Measurements from ENCODE around the gene ZNF12.
"Not testable (repeated sequence)": the region's sequence is repeated elsewhere in the genome, so short reads cannot be mapped to it uniquely, and the experiment has no call there.

ZNF12 gene

GRCh38 chr7:6691609-6692106 is 15.1 kb downstream of the ZNF12 start:
- no peak for DNase-seq (ENCODE audit: low spot score)

GRCh38 chr7:6691103-6691502 is 15.6 kb downstream of the ZNF12 start:
- DNase-seq (ENCODE audit: low spot score): no peak

DNA sequence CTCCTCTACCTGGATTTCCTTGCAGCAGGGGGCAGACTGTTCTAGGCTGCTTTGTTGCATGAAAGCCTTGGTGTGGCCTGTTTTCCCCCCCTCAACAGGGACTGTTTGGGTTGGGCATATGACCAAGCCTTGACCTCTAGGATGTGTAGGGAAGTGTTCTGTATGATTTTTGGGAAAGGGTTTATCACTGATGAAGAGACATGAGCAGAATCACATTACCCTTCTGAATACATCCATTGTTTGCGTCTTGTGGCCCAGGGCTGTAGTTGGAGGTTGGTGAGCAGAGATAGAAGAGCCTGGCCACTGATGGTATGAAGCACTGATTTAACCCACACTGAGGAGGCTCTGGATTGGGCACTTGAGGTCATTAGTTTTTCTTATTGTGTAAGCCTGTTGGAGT is 26.6 kb downstream of the ZNF12 start:
- no peak for DNase-seq (ENCODE audit: low spot score)

- no peak for DNase-seq (ENCODE audit: low spot score)
Measured at GRCh38 chr7:6675807-6676405, 30.8 kb downstream of the ZNF12 start.

- DNase-seq (ENCODE audit: low spot score): not testable (repeated sequence)
Measured at GRCh38 chr7:6670851-6671250, 35.9 kb downstream of the ZNF12 start.

DNA sequence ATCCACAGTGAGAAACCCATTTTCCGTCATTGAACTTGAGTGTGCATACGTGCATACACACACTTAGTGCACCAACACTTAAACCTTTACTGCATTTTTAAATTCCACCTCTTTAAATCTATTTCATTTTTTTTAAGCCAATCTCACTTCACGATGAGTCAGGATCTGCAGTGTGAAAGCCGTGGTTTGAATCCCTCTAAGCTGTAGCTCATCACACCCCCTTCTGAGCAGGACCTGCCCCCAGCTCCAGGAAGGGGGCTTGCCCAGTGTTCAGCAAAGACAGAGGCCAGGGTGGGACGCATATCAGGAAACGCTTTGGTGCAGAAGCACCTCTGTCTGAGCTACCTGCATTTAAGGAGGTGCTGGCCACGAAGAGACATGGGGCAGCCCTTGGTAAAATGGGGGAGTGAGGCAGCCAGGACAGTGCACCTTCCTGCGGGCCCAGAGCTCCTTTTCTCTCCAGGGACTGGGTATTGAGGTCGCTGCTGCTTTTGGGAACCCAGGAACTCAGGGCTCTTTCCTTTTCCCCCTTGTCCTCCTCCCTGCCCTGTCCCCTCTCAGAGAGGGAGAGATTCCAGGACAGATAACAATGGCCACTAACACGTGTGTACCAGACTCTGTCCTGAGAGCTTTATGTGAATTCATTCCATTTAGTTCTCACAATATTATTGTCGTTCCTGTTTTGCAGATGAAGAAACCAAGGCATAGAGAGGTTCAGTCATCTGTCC is 48.0 kb downstream of the ZNF12 start:
- DNase-seq (ENCODE audit: low spot score): no peak

DNA sequence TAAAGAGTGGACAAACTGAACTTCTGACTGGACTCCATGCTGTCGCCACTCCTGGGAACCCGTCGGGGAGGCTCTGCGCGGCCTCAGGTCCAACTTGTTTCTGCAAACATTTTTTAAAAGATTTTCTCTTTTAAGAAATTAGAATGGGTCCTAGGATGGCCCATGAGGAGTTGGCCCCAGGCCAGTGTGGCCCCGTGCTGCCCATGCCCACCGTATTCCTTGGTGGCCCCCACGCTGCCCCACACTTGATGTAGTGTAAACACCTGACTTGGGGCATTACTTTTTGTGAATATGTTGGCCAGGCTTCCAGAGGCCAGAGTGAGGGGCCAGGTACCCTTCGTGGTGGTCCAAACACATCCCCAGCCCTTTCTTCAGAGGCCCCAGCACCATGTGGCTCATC is 50.3 kb downstream of the ZNF12 start:
- no peak for DNase-seq (ENCODE audit: low spot score)

GRCh38 chr7:6655636-6656385 is 50.9 kb downstream of the ZNF12 start:
- no peak for DNase-seq (ENCODE audit: low spot score)

- no peak for DNase-seq (ENCODE audit: low spot score)
Measured at GRCh38 chr7:6654842-6655610, 51.7 kb downstream of the ZNF12 start.

DNA sequence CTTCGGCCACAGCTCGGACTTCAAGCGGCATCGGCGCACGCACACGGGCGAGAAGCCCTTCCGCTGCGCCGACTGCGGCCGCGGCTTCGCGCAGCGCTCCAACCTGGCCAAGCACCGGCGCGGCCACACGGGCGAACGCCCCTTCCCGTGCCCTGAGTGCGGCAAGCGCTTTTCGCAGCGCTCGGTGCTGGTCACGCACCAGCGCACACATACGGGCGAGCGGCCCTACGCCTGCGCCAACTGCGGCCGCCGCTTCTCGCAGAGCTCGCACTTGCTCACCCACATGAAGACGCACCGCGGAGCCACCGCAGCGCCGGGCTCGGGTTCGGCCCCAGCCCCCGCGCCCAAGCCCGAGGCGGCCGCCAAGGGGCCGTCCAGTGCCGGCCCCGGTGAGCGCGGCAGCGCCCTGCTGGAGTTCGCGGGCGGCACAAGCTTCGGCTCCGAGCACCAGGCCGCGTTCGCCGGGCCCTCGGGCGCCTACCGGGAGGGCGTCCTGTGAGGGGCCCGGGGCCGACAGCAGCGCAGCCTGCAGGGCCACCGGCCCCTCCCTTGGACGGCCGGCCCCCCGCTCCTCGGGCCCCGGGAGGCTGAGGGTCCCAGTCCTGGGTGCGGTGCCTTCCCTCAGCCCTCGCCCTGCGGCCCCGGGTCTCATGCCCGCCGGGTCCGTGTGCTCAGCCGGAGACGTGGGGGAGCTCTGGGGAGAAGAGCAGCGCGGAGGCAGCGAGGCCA is 52.5 kb downstream of the ZNF12 start:
- DNase-seq (ENCODE audit: low spot score): no peak

GRCh38 chr7:6653071-6654003 is 53.4 kb downstream of the ZNF12 start:
- DNase-seq (ENCODE audit: low spot score): no peak

- no peak for DNase-seq (ENCODE audit: low spot score)
Measured at GRCh38 chr7:6652446-6653011, 54.2 kb downstream of the ZNF12 start.

GRCh38 chr7:6651851-6652445 is 54.8 kb downstream of the ZNF12 start:
- no peak for DNase-seq (ENCODE audit: low spot score)

DNA sequence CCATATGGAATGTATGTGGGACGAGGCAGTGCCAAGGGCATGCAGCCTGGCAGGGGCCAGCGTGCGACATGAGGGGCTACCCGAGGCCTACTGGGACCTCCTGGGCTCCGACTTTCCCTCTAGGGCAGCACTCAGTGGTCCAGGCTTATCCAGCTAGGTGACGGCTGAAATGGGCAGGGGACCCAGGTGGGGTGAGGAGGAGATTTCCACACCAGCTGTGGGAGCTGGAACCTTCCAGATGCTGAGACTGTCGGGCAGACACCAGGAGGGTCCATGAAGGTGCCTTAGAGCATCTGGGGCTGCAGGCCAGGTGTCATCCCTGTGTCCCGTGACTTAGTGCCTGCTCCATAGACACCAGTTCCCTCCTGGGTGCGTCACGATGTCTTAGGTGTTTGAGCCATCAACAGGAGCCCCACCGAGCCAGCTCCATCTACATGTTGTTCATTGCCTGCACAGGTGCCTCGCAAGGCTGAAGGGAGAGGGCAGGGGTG is 56.2 kb downstream of the ZNF12 start:
- DNase-seq (ENCODE audit: low spot score): no peak

DNA sequence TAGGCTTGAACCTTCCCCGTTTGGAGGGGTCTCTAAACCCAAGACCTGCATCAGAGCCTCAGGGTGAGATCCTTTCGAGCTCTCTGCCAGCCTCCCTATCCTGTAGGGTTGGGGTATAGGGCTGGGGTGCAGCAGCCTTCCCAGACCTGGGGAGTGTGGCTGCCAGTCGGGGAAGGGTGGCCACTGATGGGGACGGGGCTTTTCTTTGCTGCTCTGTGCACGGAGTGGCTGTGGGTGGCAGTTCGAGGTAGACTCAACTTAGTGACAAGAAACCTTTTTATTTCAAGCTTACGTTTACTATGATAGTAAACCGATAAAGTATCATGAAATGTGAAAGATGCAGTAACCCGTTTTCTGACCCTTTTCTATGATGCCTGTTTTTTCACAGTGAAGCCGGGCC is 56.7 kb downstream of the ZNF12 start:
- DNase-seq (ENCODE audit: low spot score): no peak

DNA sequence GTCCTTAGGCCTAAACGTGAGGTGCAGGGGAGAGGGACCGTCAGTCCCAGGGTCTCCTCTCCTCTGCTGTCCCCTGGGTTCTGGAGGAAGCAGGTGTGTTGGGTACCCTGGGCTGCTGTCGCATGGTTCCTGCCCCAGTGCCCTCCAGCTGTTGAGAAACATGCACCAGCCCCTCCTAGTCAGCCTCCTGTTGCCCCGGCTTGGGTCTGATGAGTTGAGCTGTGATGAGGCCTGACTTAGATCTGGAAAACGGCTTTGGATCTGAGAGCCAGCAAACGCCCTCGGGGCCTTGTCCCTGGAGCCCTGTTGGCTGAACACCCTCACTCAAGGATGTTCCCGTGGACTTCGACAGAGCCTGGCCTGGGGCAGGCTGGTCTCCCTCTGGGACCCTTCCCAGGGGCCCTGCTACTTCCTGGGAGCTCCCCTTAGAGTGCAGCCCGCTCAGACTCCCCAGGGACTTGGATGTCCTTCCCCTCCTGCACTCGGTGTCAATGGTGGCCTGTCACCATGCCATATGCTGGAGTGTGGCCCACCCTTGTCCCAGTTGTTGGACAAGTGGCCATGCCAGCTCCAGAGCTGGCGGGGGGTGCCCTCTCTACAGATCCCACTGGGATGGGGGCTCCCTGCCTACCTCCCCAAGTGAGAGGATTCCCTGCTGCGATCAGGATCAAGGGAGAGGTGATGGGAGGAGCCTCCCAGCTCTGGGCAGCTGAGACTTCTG is 57.3 kb downstream of the ZNF12 start:
- DNase-seq (ENCODE audit: low spot score): no peak

GRCh38 chr7:6648815-6649104 is 58.0 kb downstream of the ZNF12 start:
- no peak for DNase-seq (ENCODE audit: low spot score)

DNA sequence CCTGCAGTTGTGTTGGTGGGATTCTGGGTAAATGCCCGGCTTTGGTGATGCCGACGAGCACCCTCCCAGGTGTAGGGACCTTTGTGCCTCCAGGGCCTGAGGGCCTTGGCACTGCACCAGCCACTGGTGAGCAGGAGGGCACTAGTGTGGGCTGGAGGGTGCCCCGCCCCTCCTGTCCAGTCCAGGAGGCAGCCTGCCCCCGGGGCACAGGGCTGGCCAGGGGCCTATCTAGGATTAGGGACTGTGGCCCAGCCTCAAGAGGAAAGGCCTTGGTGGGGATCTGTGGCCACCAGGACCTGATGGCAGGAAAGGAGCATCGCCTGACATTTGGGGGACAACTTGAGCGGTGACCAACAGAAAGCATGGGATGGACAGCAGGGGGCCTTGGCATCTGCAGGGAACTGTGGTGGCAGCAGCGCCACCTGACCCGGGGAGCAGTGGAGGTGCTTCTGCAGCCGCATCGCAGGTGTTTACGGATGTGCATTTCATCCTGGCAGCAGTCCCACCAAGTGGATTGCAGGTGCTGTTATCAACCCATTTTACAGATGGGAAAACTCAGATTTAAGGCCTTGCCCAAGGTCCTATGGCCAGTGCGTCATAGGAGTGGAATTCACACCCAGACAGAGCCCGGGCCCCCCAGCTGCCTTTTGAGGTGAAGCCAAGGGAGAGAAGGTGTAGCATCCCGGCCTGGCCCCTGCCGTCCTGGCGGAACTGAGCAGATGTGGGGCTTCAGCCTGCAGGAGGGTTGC is 58.5 kb downstream of the ZNF12 start:
- DNase-seq (ENCODE audit: low spot score): no peak
